Measurements from ENCODE around the gene SFXN5.

The SFXN5 gene

GRCh38 chr2:73063909-73064875 lies 7.3 kb downstream of the SFXN5 start:
- Histone ChIP-seq H3K27ac (ENCODE audit: low read depth, low read length, poor library complexity, severe bottlenecking) (no peak overlapping the region), H3K4me1 (ENCODE audit: insufficient read depth, low read length, severe bottlenecking) (peaks cover 2% of the 10 kb centered on the region), H3K9ac (ENCODE audit: low read length) (no peak overlapping the region), H3F3A (ENCODE audit: insufficient read depth, low read length) (no peaks in the 10 kb centered on the region), H3K9me2 (ENCODE audit: low read depth, low read length) (no peaks in the 10 kb centered on the region), H3K4me2 (ENCODE audit: low read length) (no peak overlapping the region), H2AFZ (ENCODE audit: low read length) (no peak overlapping the region), H3K79me2 (ENCODE audit: insufficient read depth, low read length) (no peaks in the 10 kb centered on the region), H3K9me3 (ENCODE audit: low read length) (no peaks in the 10 kb centered on the region), H3K36me3 (ENCODE audit: insufficient read depth, low read length) (no peaks in the 10 kb centered on the region), H4K20me1 (ENCODE audit: insufficient read depth, low read length) (no peaks in the 10 kb centered on the region), H3K27me3 (ENCODE audit: insufficient read depth, low read length) (no peaks in the 10 kb centered on the region), H3K4me3 (ENCODE audit: low read depth, low read length, poor library complexity, severe bottlenecking) (no peak overlapping the region)
- TF ChIP-seq CTCF (IDR thresholded peaks at IDR 0.05; ENCODE audit: low read length), result no peak
- TF ChIP-seq EZH2 (IDR thresholded peaks at IDR 0.05; ENCODE audit: borderline replicate concordance, low read length), result no peak

GRCh38 chr2:73063472-73063871 lies 8.0 kb downstream of the SFXN5 start:
- H3K4me1 ChIP-seq (ENCODE audit: insufficient read depth, low read length, severe bottlenecking), result no peaks in the 10 kb centered on the region
- H3F3A ChIP-seq (ENCODE audit: insufficient read depth, low read length), result no peaks in the 10 kb centered on the region
- TF ChIP-seq EZH2 (IDR thresholded peaks at IDR 0.05; ENCODE audit: borderline replicate concordance, low read length) (no peak), CTCF (IDR thresholded peaks at IDR 0.05; ENCODE audit: low read length) (no peak)
- H3K9ac ChIP-seq (ENCODE audit: low read length), result no peak overlapping the region
- H3K4me3 ChIP-seq (ENCODE audit: low read depth, low read length, poor library complexity, severe bottlenecking), result no peak overlapping the region
- H3K27ac ChIP-seq (ENCODE audit: low read depth, low read length, poor library complexity, severe bottlenecking), result no peak overlapping the region
- no peak overlapping the region for H3K4me2 ChIP-seq (ENCODE audit: low read length)
- H2AFZ ChIP-seq (ENCODE audit: low read length), result no peak overlapping the region
- no peaks in the 10 kb centered on the region for H3K79me2 ChIP-seq (ENCODE audit: insufficient read depth, low read length)
- no peaks in the 10 kb centered on the region for H4K20me1 ChIP-seq (ENCODE audit: insufficient read depth, low read length)
- no peaks in the 10 kb centered on the region for H3K9me2 ChIP-seq (ENCODE audit: low read depth, low read length)
- no peaks in the 10 kb centered on the region for H3K36me3 ChIP-seq (ENCODE audit: insufficient read depth, low read length)
- H3K9me3 ChIP-seq (ENCODE audit: low read length), result no peaks in the 10 kb centered on the region
- H3K27me3 ChIP-seq (ENCODE audit: insufficient read depth, low read length), result no peaks in the 10 kb centered on the region

GRCh38 chr2:73059106-73059505 lies 12.4 kb downstream of the SFXN5 start:
- Histone ChIP-seq H3K27ac (ENCODE audit: low read depth, low read length, poor library complexity, severe bottlenecking) (no peak overlapping the region), H3K9me2 (ENCODE audit: low read depth, low read length) (no peaks in the 10 kb centered on the region), H3K27me3 (ENCODE audit: insufficient read depth, low read length) (no peaks in the 10 kb centered on the region), H3F3A (ENCODE audit: insufficient read depth, low read length) (no peaks in the 10 kb centered on the region), H3K36me3 (ENCODE audit: insufficient read depth, low read length) (peaks cover 8% of the 10 kb centered on the region; the same call in 1 of the 2 replicates), H3K9me3 (ENCODE audit: low read length) (peaks cover 2% of the 10 kb centered on the region; the same call in 1 of the 2 replicates), H3K4me3 (ENCODE audit: low read depth, low read length, poor library complexity, severe bottlenecking) (no peak overlapping the region), H3K9ac (ENCODE audit: low read length) (no peak overlapping the region), H4K20me1 (ENCODE audit: insufficient read depth, low read length) (no peaks in the 10 kb centered on the region), H3K4me1 (ENCODE audit: insufficient read depth, low read length, severe bottlenecking) (no peaks in the 10 kb centered on the region), H2AFZ (ENCODE audit: low read length) (no peak overlapping the region), H3K79me2 (ENCODE audit: insufficient read depth, low read length) (no peaks in the 10 kb centered on the region), H3K4me2 (ENCODE audit: low read length) (no peak overlapping the region)
- TF ChIP-seq EZH2 (IDR thresholded peaks at IDR 0.05; ENCODE audit: borderline replicate concordance, low read length), result no peak
- no peak for TF ChIP-seq CTCF (IDR thresholded peaks at IDR 0.05; ENCODE audit: low read length)
